ENCODE measurements around the gene CLRN3.

- no peak for TF ChIP-seq CTCF (conservative IDR thresholded peaks at IDR 0.05; ENCODE audit: low read length)
- no peak for TF ChIP-seq EZH2phosphoT487 (IDR thresholded peaks at IDR 0.05; ENCODE audit: borderline replicate concordance)
Measured at GRCh38 chr10:127869329-127869728, 23.4 kb downstream of the CLRN3 start.

Measured in Loucy (cell line).